Common myeloid progenitor, CD34-positive (primary cell): ENCODE results near the gene NBL1.

ENCODE experiments used
- CTCF ChIA-PET: fragments of 350-600 bp; sonication (Branson Sonifier 250); formaldehyde crosslinking; loops from one replicate; lab custom pipeline; 2021; ENCODE audit warnings: antibody characterized with exemption; lab: Charles Lee
- POLR2A ChIA-PET: fragments of 350-600 bp; sonication (Branson Sonifier 250); formaldehyde crosslinking; loops from one replicate; lab custom pipeline; 2021; ENCODE audit warnings: antibody characterized with exemption; lab: Charles Lee
- DNase-seq, 3 donors: peaks; one replicate each; pipeline versions ENCODE4 v3.0.0 to v3.0.0-alpha.2; 2013
- H3K27ac ChIP-seq, 2 experiments: 1 replicate in 1 of 2; 2 replicates in 1 of 2; pipeline ENCODE4 v1.7.0; 2013; ENCODE audit warnings: inconsistent platforms in 2 of 2, low read length in 2 of 2, mild to moderate bottlenecking in 2 of 2, low read depth in 1 of 2, moderate library complexity in 1 of 2; ENCODE audit not compliant: severe bottlenecking in 2 of 2, insufficient read depth in 1 of 2, poor library complexity in 1 of 2
- H3K27me3 ChIP-seq, 5 experiments: replicated peaks in 2 of 5; 1 replicate in 3 of 5; 2 replicates in 2 of 5; pipeline versions ENCODE4 v1.6.1 to v1.7.0; 2013; ENCODE audit warnings: low read length in 4 of 5, mild to moderate bottlenecking in 2 of 5, moderate library complexity in 2 of 5, inconsistent platforms in 1 of 5; ENCODE audit not compliant: insufficient read depth in 5 of 5, control insufficient read depth in 4 of 5
- H3K36me3 ChIP-seq, 4 experiments: 1 replicate in 2 of 4; 2 replicates in 2 of 4; pipeline versions ENCODE4 v1.6.1 to v1.7.0; 2013; ENCODE audit warnings: low read length in 3 of 4, control low read depth in 1 of 4, mild to moderate bottlenecking in 1 of 4; ENCODE audit not compliant: control insufficient read depth in 4 of 4, insufficient read depth in 4 of 4
- H3K4me1 ChIP-seq, 4 experiments: 1 replicate in 3 of 4; 2 replicates in 1 of 4; pipeline versions ENCODE4 v1.6.1 to v1.7.1; 2013; ENCODE audit warnings: low read length in 3 of 4, mild to moderate bottlenecking in 3 of 4, control low read depth in 1 of 4, inconsistent platforms in 1 of 4, moderate library complexity in 1 of 4; ENCODE audit not compliant: control insufficient read depth in 4 of 4, insufficient read depth in 4 of 4; ENCODE audit errors: control extremely low read depth in 1 of 4
- H3K4me3 ChIP-seq, 7 experiments: 1 replicate in 4 of 7; 2 replicates in 3 of 7; pipeline versions ENCODE4 v1.5.1 to v1.7.0; 2013; ENCODE audit warnings: mild to moderate bottlenecking in 7 of 7, low read length in 6 of 7, moderate library complexity in 6 of 7, inconsistent platforms in 2 of 7, low read depth in 2 of 7, control low read depth in 1 of 7; ENCODE audit not compliant: insufficient read depth in 4 of 7, control insufficient read depth in 1 of 7; ENCODE audit errors: extremely low read depth in 1 of 7
- H3K9me3 ChIP-seq, 5 experiments: 1 replicate in 4 of 5; 2 replicates in 1 of 5; pipeline versions ENCODE4 v1.6.1 to v1.7.1; 2013; ENCODE audit warnings: low read length in 4 of 5, mild to moderate bottlenecking in 2 of 5, inconsistent platforms in 1 of 5, low read depth in 1 of 5, moderate library complexity in 1 of 5; ENCODE audit not compliant: control insufficient read depth in 4 of 5, insufficient read depth in 2 of 5; ENCODE audit errors: control extremely low read depth in 1 of 5
- WGBS: methylation state at CpG from one replicate; pipeline ENCODE4 v1.1.5; 2013; ENCODE audit not compliant: insufficient coverage; 5-methylcytosine and 5-hydroxymethylcytosine counted together

NBL1 gene

GRCh38 chr1:19644395-19644680 is 227 bp downstream of the NBL1 start:
- Histone ChIP-seq H3K4me3 (peak overlapping the region; percentile 57 to 89 (median 72)), H3K36me3 (no peaks in the 10 kb centered on the region), H3K27ac (peak overlapping the region in 1 of 2 experiments; percentile 68), H3K4me1 (peaks cover 0 to 52% (median 44%) of the 10 kb centered on the region in 4 experiments), H3K9me3 (no peaks in the 10 kb centered on the region), H3K27me3 (peaks cover 0 to 12% (median 0%) of the 10 kb centered on the region in 5 experiments)
- DNase-seq = no peak
- POLR2A ChIA-PET = interaction anchor here (0.9 to 7.3 kb wide), 3 partner anchors 37 to 55 kb away, joined by 3 to 48 read pairs (median 3); a partner anchor contains a TSS
- 0% methylated on average over 51 of the region's 51 CpGs for WGBS
- CTCF ChIA-PET = interaction anchor here (1.0 kb wide), 1 partner anchor 208 kb away, joined by 3 read pairs; no protein-coding TSS in a partner anchor

GRCh38 chr1:19644681-19645410 is 735 bp downstream of the NBL1 start:
- peak in 1 of 3 donors; percentile 55 for DNase-seq
- Histone ChIP-seq H3K4me1 (peaks cover 0 to 52% (median 44%) of the 10 kb centered on the region in 4 experiments), H3K9me3 (no peaks in the 10 kb centered on the region), H3K27ac (peak overlapping the region; percentile 54 to 68), H3K4me3 (peak overlapping the region; percentile 57 to 89 (median 72)), H3K36me3 (no peaks in the 10 kb centered on the region), H3K27me3 (peaks cover 0 to 12% (median 0%) of the 10 kb centered on the region in 5 experiments)
- ChIA-PET CTCF (no interaction called here), POLR2A (interaction anchor here (7.3 kb wide), 1 partner anchor 48 kb away, joined by 48 read pairs; a partner anchor contains a TSS)
- WGBS = 0% methylated on average over 31 of the region's 71 CpGs

DNA sequence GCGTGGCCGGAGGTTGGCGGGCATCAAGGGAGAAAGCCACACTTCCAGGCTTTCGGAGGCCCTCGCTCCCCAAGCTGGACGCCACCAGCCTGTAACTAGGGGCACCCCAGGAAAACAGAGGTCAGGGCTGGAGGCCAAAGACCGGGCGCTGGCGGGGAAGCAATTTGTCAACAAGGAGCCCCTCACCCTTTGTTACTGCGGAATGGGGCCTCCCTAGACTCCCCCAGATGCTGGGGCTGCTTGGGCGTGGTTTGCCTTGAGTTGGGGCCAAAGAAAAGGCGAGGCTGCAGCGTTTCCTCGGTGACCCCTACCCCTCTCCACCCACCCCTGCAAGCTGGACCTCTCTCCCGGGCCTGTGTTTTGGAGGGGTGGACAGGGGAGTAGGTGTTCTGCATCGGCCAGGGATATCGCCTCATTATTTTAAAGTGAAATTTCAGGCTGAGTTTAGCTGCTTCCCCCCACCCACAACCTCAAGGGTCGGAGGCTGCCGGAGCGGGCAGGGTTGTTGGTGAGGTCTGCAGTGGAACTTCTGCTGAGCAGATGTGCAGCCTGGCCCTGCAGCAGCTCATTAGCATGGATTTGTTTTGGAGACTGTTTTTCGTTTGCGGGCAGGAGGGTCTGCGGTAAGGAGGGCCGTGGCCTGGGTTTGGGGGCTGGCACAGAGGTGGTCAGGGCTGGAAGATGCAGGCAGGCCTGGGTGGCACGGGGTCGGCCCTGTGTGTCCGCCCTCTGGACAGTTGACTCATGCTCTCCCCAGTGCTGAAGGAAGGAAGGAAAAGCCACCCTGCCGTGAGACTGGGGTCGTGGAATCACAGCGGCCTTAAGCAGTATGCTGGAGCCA is 1.5 kb downstream of the NBL1 start:
- peak overlapping the region in 1 of 2 experiments; percentile 68 for H3K27ac ChIP-seq
- POLR2A ChIA-PET = interaction anchor here (0.6 to 7.3 kb wide), 2 partner anchors 32 to 49 kb away, joined by 4 to 48 read pairs; a partner anchor contains a TSS

DNA sequence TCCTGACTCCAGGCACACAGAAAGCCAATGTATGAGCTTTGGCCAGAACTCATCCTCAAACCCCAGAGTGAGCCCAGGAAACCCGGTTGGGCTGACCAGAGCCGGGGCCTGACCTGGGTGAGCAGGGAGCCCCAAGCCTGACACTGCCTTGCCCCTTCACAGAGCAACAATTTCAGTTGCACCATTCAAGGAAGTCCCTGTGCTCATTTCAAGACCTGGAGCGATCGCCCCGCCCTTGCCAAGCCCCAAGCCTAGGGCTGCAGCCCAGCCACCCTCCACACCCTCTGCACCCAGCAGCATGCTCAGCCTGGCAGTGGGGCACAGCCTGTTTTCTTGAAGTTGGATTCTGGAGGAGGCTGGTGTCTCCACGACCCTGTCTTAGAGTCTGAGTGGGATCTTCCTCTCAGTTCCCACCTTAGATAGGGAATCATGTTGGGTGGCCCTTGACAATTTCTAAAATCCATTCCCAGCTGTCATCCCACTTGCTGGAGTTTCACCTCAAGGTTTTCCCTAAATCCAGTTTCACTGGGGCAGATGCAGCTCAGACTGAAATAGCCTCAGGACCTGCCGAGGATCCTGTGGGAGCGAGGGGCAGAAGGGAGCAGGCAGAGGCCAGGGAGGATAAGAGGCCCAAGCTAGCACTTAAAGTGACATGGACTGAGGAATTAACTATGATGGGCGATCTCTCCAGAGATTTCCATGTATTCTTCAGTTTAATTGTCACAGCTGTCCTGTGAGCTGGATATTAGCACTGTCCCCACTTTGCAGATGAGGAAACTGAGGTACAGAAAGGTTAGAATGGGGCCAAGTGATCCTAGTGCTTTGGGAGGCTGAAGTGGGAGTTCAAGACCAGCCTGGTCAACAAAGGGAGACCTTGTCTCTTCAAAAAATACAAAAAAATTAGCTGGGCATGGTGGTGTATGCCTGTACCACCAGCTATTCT is 2.5 kb downstream of the NBL1 start:
- peak overlapping the region in 3 of 7 experiments; percentile 81 to 89 (median 87) for H3K4me3 ChIP-seq
- H3K9me3 ChIP-seq = no peaks in the 10 kb centered on the region
- ChIA-PET POLR2A (interaction anchor here (0.5 to 7.3 kb wide), 3 partner anchors 33 to 1546 kb away, joined by 3 to 48 read pairs (median 4); a partner anchor contains a TSS), CTCF (interaction anchor here (0.7 to 1.8 kb wide), 10 partner anchors 16 to 305 kb away, joined by 3 to 13 read pairs (median 4); no protein-coding TSS in a partner anchor)
- H3K4me1 ChIP-seq = peaks cover 0 to 60% (median 49%) of the 10 kb centered on the region in 4 experiments
- no peak overlapping the region for H3K27ac ChIP-seq
- H3K36me3 ChIP-seq = no peaks in the 10 kb centered on the region
- WGBS = 56% methylated on average over 9 of the region's 9 CpGs
- peaks cover 0 to 12% (median 0%) of the 10 kb centered on the region in 5 experiments for H3K27me3 ChIP-seq
- peak in 1 of 3 donors; percentile 52 for DNase-seq

More for the DNA sequence above, 1.5 kb downstream of the NBL1 start:
- Histone ChIP-seq H3K9me3 (no peaks in the 10 kb centered on the region), H3K4me3 (peak overlapping the region; percentile 57 to 89 (median 72)), H3K4me1 (peaks cover 0 to 56% (median 47%) of the 10 kb centered on the region in 4 experiments), H3K36me3 (no peaks in the 10 kb centered on the region), H3K27me3 (peaks cover 0 to 12% (median 0%) of the 10 kb centered on the region in 5 experiments)
- peak in 2 of 3 donors; percentile 61 to 63 for DNase-seq
- WGBS = 49% methylated on average over 22 of the region's 30 CpGs
- CTCF ChIA-PET = interaction anchor here (1.2 to 1.7 kb wide), 2 partner anchors 140 to 298 kb away, joined by 3 read pairs; no protein-coding TSS in a partner anchor

GRCh38 chr1:19647643-19648042 is 3.5 kb downstream of the NBL1 start:
- peaks cover 0 to 60% (median 49%) of the 10 kb centered on the region in 4 experiments for H3K4me1 ChIP-seq
- peak overlapping the region in 3 of 7 experiments; percentile 44 to 81 (median 48) for H3K4me3 ChIP-seq
- 0% methylated on average over 2 of the region's 16 CpGs for WGBS

GRCh38 chr1:19648239-19648638 is 4.1 kb downstream of the NBL1 start:
- Histone ChIP-seq H3K36me3 (no peaks in the 10 kb centered on the region), H3K27ac (no peak overlapping the region), H3K4me1 (peaks cover 0 to 57% (median 47%) of the 10 kb centered on the region in 4 experiments), H3K9me3 (no peaks in the 10 kb centered on the region), H3K27me3 (peaks cover 0 to 6% (median 0%) of the 10 kb centered on the region in 5 experiments), H3K4me3 (peak overlapping the region in 1 of 7 experiments; percentile 25)
- no peak for DNase-seq
- 75% methylated on average over 14 of the region's 14 CpGs for WGBS
- ChIA-PET CTCF (interaction anchor here (1.0 to 7.3 kb wide), 5 partner anchors 9 to 256 kb away, joined by 3 to 40 read pairs (median 4); no protein-coding TSS in a partner anchor), POLR2A (interaction anchor here (1.2 kb wide), 1 partner anchor 51 kb away, joined by 4 read pairs; a partner anchor contains a TSS)

More at GRCh38 chr1:19647643-19648042, 3.5 kb downstream of the NBL1 start:
- Histone ChIP-seq H3K36me3 (no peaks in the 10 kb centered on the region), H3K9me3 (no peaks in the 10 kb centered on the region), H3K27me3 (peaks cover 0 to 12% (median 0%) of the 10 kb centered on the region in 5 experiments), H3K27ac (no peak overlapping the region)
- ChIA-PET CTCF (interaction anchor here (0.9 to 7.3 kb wide), 9 partner anchors 8 to 305 kb away, joined by 3 to 40 read pairs (median 4); no protein-coding TSS in a partner anchor), POLR2A (interaction anchor here (7.3 kb wide), 1 partner anchor 51 kb away, joined by 48 read pairs; a partner anchor contains a TSS)
- peak; percentile 80 to 95 (median 91) for DNase-seq
